Erythroblast (primary cell): Measurements from ENCODE around the gene BPIFB6.

ENCODE experiments used
- GATA1 ChIP-seq: IDR thresholded peaks from 2 replicates; pipeline ENCODE4 v1.6.1; 2011; ENCODE audit warnings: low read depth, mild to moderate bottlenecking, control low read depth, low read length, moderate library complexity
- POLR2A ChIP-seq: IDR thresholded peaks from 2 replicates; pipeline ENCODE4 v1.6.1; 2011; ENCODE audit warnings: mild to moderate bottlenecking, low read length

- TF ChIP-seq POLR2A: no peak
- no peak for TF ChIP-seq GATA1
Measured at GRCh38 chr20:33062105-33062824, 30.8 kb downstream of the BPIFB6 start.
